D341Med (cell line): ENCODE results near the gene CCDC154.
A peak's percentile ranks its signal among the peaks of the same experiment; 100 is the strongest.
"Not testable (repeated sequence)": the region's sequence is repeated elsewhere in the genome, so short reads cannot be mapped to it uniquely, and the experiment has no call there.

Experiments used
- DNase-seq: peaks from one replicate; pipeline ENCODE4 v3.0.0; 2012; ENCODE audit warnings: low spot score

The CCDC154 gene, protein sequence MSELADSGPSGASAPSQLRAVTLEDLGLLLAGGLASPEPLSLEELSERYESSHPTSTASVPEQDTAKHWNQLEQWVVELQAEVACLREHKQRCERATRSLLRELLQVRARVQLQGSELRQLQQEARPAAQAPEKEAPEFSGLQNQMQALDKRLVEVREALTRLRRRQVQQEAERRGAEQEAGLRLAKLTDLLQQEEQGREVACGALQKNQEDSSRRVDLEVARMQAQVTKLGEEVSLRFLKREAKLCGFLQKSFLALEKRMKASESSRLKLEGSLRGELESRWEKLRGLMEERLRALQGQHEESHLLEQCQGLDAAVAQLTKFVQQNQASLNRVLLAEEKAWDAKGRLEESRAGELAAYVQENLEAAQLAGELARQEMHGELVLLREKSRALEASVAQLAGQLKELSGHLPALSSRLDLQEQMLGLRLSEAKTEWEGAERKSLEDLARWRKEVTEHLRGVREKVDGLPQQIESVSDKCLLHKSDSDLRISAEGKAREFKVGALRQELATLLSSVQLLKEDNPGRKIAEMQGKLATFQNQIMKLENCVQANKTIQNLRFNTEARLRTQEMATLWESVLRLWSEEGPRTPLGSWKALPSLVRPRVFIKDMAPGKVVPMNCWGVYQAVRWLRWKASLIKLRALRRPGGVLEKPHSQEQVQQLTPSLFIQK

DNA sequence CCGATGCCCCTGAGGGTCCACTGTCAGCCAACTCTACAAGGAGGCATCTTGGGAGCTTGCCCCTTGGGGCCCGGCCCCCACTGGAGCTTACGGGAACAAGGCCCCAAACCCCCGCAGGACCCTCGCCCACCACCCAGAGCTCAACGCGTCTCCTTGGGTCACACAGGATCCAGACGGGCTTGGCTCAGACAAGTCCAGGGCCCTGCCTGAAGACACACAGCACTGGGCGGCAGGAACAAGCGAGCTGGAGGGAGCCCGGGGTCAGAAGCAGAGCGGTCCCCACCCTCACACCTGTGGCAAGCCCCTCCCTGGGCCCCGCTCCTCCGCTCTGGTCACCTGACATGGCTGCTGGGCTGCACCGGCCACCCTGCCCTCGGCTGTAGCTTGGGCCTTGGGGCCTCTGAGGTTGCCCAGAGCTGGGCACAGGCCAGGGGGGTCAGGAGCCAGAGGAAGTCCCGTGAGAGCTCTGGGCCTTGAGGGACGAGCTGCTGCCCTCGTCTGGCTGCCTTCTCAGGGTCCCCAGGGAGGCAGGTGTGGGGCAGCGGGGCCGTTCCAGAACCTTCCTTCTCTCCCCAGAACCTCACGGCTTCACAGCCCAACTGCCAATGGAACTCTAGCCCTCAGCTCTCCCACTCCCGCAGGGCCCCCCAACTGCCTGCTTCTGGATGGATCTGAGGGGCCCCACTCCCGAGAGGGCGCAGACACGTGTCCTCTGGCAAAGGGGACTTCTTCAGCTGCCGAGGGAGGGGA is at the start of gene CCDC154:
Gene CCDC154 (minus strand): TSS at position 577 of the 750 bp plus-strand sequence. CDS start 234 bp downstream, at position 343.
- no peak for DNase-seq

DNA sequence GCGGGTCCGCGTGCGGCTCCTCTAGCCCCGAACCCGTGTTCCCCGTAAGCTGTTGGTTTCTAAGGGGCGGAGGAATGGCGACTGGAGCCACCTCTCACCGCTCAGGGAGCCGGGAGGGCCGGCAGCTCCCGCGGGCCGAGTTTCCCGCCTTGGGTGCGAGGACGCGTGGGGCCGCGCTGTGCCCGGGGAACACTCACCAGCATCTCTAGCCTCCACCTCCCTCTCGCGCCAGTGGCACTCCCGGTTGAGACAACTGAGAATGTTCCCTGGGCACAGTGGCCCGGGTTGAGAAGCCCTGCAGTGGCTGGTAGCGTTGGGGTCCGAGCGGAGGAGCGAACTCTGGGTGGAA is 49.4 kb upstream of the CCDC154 start:
- DNase-seq = peak; percentile 66

DNA sequence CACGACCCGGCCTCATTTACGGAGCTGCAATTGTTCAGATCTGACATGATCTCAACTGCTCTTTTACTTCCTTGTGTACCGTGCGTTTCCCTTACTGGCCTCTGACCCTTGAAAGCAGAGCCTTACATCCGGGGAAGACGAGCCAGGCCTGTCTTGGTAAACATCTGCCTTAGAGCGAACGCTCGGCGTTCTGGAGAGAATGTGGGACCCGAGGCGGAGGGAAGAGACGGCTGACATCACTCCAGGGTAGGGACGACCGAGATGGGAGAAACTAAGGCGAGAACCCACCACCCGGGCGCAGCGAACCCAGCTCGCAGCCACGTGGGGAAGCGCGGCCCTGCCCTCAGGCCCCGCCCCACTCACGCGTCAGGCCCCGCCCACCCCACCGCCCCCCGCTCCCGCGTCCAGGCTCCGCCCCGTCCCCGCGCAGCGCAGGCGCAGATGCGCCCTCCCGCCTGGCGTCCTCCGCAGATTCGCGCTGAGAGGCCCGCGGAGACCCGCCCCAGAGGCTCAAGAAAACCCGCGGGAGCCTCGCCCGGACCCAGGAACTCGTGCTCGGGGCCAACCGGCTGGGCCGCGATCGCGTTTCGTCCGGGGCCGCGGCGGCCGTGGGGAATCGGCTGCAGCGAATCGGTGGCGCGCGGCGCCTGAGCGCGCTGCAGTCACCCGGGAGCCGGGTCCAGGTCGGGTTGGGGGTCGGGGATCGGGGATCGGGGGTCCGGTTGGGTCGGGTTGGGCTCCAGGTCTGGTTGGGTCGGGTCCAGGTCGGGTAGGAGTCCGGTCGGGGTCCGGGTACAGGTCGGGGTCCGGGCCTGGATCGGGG is 48.8 kb upstream of the CCDC154 start, which contains the start of gene TELO2:
Gene TELO2 (plus strand): TSS at position 438 of the 823 bp plus-strand sequence. CDS start 922 bp downstream, outside the sequence.
- DNase-seq = peak; percentile 99

DNA sequence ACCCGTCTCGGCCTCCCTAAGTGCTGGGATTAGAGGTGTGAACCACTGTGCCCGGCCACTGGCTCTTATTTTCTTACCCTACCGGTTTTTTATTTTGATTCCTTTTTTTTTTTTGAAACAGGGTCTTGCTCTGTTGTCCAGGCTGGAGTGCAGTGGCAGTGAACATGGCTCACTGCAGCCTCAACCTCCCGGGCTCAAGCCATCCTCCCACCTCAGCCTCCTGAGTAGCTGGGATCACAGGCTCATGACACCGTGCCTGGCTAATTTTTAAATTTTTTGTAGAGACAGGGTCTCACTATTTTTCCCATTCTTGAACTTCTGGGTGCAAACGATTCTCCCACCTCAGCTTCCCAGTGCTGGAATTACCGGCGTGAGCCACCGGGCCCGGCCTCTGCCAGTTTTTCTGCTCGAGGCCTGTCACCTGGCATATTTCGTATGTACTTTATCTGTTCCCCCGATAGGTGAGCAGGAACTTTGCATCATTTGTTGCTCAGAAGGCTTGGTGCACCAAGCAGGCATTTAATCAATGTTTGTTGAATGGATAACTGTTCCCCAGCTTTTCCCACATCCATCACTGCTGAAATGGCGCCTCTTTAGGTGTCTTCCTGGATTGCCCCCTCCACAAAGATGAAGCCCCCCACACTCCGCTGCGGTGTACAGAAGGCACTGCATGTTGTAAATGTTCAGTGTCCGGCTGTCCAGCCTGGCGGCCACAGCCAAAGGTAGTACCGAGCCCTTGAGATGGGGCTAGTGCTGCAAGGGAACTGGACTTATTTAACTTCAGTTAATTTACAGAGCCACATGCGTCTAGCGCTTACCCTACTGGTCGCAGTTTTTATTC is 47.9 kb upstream of the CCDC154 start:
- DNase-seq = no peak

DNA sequence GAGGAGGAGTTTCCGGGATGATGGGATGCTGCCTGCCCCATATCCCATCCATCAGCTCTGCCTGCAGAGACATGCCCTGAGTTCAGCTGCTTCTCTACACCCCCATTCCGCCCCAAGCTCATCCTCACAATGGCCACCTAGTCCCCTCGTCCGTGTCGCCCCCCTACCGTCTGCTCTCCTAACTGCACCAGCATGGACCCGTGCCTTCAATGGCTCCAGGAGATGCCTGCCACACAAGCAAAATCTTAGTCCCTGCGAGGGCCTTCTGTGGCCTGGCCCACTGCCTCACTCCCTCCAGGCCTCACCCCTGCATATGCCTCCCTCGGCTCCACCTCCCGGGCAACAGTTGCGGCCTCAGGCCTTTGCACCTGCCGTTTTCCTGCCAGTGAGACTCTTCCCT is 47.0 kb upstream of the CCDC154 start:
- DNase-seq = no peak

DNA sequence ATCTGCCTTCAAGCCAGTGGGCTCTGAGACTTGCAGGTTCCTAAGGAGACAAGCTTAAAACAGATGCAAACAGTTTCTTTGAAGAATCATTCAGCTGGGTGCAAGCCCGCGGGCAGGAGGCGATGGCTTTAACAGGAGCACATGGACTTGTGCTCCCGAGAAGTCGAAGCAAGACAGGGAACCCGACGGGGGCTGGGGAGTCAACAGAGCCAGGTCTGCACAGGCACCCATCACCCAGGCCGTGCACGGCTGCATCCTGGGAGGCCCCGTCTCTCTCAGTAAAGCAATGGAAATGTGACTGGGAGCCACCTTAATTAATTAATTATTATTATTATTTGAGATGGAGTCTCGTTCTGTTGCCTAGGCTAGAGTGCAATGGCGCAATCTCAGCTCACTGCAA is 44.7 kb upstream of the CCDC154 start:
- no peak for DNase-seq

DNA sequence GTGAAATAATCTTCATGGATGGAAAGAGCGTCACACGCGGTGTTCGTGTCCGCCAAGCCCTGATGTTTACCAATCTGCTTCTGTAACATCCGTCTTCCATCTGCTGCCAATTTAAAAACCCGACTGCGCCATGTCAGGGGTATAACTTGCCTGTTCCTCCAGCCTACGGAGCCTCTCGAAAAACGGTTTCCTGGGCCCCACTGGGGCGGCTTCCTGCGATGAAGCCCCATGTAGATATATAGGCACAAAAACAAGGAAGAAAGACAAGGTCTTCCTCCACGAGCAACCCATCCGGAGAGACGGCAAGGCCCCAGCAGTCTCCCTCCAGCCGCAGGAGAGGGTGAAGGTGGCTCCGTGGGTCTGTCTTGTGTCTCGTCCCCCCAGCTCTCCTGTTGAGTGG is 44.3 kb upstream of the CCDC154 start, which contains the start of gene PTX4:
Gene PTX4 (minus strand): TSS at position 326 of the 400 bp plus-strand sequence. CDS start 35 bp downstream, at position 291.
- DNase-seq = no peak

DNA sequence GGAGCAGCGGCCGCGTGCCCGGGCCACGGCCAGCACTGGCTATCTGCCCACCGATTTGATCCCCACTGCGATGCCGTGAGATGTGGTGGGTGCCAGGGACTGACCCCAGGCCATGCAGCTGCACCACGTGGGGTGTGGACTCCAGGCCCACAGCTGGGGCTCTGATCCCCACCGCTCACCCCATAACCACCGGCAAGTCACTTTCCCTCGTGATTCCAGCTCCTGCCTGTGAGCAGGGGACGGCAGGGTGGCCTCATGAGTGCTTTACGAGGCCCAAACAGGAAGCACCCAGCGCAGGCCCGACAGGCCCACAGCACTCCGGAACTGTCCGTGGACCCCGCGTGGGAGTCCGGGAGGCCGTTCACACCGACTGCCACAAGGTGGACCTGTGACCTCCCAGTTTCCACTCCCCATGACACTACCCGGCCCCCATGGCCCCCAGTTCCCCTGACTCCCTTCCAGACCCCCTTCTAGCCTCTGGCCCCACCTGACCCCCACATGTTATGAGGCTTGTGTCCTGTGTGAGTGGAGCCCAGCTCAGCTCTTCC is 43.8 kb upstream of the CCDC154 start:
- no peak for DNase-seq

DNA sequence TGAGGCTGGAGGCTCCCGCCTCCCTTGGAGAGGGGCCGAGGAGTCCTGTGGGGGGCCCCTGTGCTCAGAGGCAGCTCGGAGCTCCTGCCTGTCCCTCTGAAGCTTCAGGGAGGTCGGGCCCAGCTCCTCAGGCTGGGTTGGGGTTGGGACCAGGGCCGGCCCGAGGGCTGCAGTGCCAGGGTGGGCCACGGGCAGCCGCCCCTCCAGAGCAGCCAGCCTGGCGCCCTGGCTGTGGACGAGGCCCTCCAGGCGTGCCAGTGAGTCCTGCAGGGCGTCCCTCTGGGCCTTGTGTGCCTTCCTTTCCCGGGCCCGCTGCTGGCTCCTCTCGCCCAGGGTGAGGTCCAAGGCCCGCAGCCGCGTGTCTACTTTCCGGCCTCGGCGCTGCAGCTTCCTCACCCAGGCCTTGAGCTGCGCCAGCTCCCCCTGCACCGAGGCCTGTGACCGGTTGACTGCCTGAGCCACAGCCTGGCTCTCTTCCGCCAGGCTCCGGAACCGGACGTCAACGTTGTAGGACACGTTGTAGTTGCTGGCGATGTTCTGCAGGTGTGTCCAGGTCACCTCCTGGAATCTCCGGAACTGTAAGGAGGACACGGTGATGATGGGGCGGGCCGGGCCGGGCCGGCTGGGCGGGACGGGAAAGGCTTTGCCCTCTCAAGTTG is 43.2 kb upstream of the CCDC154 start:
- DNase-seq = no peak

DNA sequence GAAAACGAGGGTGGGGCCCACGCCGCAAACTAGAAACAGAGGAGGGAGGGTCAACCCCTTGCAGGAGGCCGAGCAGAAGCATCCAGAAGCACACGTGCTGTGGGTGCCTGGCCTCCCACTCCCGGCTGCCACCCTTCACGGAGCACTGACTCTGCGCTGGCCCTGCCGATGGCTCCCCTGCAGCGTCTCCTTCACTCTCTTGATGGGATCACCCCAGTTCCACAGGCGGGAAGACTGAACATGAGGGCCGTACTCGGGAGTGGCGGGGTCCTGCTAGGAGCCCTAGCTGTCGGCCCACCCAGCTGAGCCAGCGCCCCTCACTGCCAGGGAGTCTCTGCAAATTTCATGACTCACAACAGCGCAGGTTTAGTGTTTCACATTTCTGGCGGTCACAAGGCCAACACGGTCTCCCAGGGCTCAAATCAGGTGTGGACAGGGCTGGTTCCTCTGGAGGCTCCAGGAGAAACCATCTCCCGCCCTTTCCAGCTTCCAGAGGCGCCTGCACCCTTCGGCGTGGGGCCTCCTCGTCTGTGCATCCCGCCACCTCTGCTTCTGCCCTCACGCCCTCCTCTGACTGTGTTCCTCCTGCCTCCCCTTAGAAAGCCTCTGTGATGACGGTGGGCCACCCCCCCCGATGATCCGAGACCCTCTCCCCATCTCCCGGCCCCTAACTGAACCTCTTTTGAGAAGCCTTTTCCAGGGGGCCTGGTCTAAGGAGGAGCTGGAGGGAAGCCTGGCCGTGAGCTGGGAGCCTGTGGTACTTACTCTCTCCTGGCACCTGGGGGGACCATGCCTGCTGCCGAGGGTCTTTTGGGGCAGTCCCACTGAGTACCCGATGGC is 42.4 kb upstream of the CCDC154 start:
- DNase-seq = no peak

DNA sequence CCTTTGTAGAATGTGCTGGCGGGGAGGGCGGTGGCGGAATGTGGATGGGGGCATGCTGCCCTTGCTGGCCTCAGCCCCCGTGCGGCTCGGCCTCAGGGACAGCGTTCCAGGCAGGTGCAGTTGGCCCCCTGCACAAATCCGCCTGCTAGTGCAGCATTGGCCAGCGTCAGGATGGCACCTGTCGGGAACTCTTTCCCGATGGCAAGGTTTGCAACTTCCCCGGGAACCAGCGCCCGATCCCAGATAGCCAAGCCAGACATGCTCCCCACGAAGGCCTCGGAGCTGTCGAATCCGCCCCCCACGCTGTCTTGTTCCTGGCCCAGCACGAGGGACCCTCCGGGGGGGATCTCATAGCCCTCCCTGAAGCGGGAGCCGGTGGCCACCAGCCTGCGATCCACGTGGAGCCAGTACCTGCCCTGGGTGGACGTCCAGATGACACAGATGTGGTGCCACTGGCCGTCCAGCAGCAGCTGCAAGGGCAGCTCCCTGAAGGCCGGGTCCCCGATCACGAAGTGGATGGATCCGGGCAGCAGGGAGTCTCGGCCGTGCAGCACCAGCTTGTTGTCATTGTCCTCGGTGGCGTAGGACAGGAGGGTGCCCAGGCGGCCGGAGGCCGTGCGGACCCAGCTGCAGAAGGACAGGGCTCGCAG is 41.6 kb upstream of the CCDC154 start:
- DNase-seq = no peak

DNA sequence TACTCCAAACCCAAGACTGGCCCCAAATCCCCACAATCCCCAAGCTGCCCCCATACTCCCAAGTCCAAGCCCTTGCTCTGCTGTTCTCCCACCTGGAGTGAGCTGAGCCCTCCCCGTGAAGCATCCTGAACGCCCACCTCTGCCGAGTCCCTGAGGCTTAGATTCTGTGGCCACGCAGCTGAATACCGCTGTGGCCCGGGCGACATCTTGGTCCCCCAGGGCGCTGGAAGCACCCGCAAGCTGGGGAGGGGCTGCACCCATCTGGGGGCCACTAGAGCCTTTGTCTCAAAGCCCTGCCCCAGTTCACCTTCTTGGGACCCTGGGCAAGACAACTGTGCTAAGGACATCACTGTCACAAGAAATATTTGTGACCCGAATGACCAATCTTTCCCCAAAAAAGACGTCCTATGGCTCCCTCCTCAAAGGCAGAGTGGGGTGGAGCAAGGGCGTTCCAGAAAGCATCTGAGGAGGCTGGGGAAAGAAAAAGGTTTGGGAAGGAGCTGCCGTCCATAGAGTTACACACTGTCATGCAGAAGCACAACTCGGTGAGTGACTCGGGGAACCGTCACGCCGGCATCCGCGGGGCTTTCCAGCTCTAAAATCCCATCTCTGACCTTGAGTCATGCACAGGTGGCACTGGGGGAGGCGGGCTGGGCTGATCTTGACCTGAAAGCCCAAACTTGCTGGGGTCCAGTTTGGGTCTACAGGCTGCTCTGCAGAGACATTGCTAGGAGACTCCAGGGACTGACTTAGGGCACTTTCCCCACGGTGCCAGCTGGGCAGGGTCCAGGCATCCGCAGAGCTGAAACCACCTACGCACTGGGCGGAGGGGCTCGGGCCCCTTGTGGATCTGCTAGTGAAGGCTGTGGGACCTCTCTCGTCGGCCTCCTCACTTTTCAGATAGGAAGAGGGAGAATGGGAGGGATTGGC is 37.8 kb upstream of the CCDC154 start:
- no peak for DNase-seq

DNA sequence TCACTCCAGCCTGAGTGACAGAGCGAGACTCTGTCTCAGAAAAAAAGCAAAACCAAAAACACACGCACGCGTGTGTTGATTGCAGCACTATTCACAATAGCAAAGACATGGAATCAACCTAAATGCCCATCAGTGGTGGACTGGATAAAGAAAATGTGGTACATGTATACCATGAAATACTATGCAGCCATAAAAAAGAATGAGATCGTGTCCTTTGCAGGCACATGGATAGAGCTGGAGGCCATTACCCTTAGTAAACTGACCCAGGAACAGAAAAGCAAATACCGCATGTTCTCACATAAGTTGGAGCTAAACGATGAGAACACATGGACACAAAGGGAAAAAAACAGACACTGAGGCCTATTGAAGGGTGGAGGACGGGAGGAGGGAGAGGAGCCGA is 34.6 kb upstream of the CCDC154 start:
- DNase-seq = not testable (repeated sequence)

DNA sequence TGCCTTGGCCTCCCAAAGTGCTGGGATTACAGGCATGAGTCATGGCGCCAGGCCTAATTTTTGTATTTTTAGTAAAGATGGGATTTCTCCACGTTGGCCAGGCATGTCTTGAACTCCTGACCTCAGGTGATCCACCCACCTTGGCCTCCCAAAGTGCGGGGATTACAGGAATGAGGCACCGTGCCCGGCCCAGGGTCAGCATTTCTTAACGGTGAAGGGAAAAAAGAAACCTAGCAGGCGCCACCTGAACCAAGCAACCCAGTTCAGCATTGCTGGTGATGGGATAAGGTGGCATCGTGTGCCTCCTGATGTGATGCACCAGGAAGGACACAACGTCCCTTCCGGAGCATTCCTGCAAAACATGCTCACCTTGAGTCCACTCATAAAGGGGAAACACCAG is 32.7 kb upstream of the CCDC154 start:
- DNase-seq = no peak

DNA sequence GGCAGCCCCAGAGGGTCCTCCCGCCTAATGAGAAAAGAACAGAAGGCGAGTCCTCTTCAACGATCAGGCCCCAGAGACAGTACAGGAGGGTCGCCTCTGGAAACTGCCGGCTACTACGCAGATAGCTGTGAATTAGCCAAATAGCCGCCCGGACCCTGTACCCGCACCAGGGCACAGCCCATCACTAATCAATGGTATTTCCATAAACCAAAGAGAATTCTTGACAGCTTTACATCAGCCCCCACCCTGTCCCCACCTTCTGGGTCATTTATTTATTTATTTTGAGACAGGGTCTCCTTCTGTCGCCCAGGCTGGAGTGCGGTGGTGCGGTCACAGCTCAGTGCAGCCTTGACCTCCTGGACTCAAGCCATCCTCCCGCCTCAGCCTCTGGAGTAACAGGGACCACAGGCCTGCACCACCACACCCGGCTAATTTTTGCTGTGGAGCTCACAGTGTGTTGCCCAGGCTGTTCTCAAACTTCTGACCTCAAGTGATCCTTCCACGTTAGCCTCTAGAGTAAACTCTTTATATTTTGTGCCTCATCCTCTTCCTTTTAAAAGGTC is 31.3 kb upstream of the CCDC154 start:
- DNase-seq = no peak

DNA sequence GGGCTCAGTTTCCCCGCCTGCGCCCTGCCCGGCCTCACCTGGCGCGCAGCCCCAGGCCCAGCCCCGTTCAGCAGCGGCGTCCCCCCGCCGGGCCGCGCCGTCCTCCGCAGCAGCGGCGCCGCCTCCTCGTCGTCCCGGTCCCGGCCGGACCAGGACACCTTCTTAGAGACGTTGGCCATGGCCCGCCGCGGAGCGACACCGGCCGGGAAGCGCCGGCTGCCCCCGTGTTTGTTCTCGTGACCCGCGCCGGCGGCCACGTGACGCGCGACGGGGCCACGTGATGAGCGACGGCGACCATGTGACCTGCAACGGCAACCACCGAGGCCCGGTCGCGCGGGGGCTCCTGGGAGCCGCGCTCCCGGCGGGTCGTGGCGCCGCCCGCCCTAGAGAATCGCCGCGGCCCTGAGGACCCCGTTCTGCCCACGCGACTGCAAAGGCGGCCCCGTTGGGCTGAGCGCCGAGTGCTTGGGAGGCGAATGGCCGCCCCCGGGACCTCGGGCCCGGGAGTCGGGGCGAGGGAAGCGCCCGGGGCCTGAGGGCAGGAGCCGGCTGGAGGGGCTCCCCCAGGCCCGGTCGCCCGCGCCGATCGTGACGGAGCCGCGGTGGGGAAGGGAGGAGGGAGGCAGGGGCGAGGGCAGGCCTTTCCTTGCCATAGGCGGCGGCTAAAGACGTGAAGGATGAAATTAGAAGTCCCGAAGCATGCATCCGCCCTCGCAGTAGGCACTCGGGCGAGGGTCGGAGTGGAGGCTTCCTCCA is 30.6 kb upstream of the CCDC154 start, which contains the start of gene CLCN7:
Gene CLCN7 (minus strand): TSS at position 233 of the 756 bp plus-strand sequence. CDS start 54 bp downstream, at position 179.
- peak; percentile 98 for DNase-seq
